ENCODE results near the gene BTBD7. TPM values are rescaled to one million over a fixed set of nuclear protein-coding genes. Genes with fewer than 3 reads are reported as not detected.
A peak's percentile ranks its signal among the peaks of the same experiment; 100 is the strongest.

BTBD7 gene, protein sequence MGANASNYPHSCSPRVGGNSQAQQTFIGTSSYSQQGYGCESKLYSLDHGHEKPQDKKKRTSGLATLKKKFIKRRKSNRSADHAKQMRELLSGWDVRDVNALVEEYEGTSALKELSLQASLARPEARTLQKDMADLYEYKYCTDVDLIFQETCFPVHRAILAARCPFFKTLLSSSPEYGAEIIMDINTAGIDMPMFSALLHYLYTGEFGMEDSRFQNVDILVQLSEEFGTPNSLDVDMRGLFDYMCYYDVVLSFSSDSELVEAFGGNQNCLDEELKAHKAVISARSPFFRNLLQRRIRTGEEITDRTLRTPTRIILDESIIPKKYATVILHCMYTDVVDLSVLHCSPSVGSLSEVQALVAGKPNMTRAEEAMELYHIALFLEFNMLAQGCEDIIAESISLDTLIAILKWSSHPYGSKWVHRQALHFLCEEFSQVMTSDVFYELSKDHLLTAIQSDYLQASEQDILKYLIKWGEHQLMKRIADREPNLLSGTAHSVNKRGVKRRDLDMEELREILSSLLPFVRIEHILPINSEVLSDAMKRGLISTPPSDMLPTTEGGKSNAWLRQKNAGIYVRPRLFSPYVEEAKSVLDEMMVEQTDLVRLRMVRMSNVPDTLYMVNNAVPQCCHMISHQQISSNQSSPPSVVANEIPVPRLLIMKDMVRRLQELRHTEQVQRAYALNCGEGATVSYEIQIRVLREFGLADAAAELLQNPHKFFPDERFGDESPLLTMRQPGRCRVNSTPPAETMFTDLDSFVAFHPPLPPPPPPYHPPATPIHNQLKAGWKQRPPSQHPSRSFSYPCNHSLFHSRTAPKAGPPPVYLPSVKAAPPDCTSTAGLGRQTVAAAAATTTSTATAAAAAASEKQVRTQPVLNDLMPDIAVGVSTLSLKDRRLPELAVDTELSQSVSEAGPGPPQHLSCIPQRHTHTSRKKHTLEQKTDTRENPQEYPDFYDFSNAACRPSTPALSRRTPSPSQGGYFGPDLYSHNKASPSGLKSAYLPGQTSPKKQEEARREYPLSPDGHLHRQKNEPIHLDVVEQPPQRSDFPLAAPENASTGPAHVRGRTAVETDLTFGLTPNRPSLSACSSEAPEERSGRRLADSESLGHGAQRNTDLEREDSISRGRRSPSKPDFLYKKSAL
- 30.5 and 30.6 TPM in 2 replicates for total RNA-seq (2012; rRNA removed)
- 11.9 and 12.3 TPM in 2 replicates for polyA plus RNA-seq (2012; rRNA removed)
- polyA plus RNA-seq (2012; cell fraction: cytosol; rRNA removed) = 6.0 and 6.6 TPM in 2 replicates
- 10.6 and 22.1 TPM in 2 replicates for polyA plus RNA-seq (2012; cell fraction: nucleus; rRNA removed; ENCODE audit: low replicate concordance)
- Bru-seq, nascent RNA = percentile 87 among the genes with signal in this experiment
- BruChase-seq, experiment 1, labeled RNA remaining after a 6-hour chase = percentile 89 among the genes with signal in this experiment
- percentile 90 among the genes with signal in this experiment for BruChase-seq, experiment 2, labeled RNA remaining after a 2-hour chase
- long read RNA-seq, partial matches to known transcripts = 13 of 28 reads
- long read RNA-seq, other reads (novel, unspliced or antisense) = 11 of 28 reads

DNA sequence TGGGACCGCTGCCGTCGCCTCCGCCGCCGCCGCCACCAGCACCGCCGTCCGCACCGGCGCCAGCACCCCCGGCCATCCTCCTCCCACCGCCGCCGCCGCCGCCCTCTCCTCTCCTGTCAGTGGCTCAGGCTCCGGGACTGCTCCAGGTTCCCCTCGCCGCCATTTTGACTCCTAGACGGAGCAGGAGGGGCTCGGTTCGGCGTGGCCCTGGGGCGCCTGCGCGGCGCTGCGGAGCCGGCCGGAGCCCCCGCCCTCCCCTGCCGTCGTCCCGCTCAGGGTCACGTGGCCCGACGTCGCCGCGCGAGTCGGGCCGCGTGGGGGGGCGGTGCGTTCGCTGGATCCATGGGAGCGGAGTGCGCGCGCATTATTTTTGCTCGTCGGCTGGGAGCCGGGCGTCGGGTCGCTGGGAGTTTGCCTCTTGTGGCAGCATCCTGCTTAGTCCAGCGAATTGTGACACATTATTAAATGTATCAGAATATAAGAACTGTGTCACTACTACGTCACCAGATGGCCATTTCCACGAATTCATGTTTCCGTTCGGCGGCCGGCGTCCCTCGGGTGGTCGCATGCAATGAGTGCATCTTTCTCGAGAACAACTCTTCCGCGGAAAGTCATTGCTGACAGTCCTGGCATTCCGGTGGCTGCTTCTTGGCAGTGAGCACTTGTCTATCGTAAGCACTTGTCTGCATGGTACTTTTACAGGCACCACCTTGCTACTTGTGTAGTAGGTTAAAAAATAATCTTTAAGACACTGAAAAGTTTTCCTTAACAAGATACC lies at the start of gene BTBD7:
TSS of gene BTBD7 (minus strand) at position 184 of the 778 bp plus-strand sequence. CDS start 36,985 bp downstream, outside the sequence.
- CTCF ChIA-PET = no interaction called here
- H3K27ac ChIP-seq (ENCODE audit: insufficient read depth, low read length) = peak within 1 kb of the TSS; percentile 94
- peak within 1 kb of the TSS; percentile 96 for H2AFZ ChIP-seq (replicated peaks; ENCODE audit: low read length, poor library complexity)
- in situ Hi-C loops (cut with MboI; ENCODE audit: low sequenced_read_pairs) = no loop called here
- H3K9ac ChIP-seq (ENCODE audit: low read depth, low read length) = peak within 1 kb of the TSS; percentile 94
- intact Hi-C loops (cut with micrococcal nuclease) = loop anchor here (1.0 to 5.0 kb wide), 5 partner anchors 93 to 749 kb away; partner anchors contain the start of genes DDX24, GON7, IFI27L1 and MOAP1
- H4K91ac ChIP-seq (ENCODE audit: insufficient read depth, low read depth, low read length) = peak within 1 kb of the TSS; percentile 61
- peak within 1 kb of the TSS; percentile 66; the same call in 1 of the 2 replicates for H2BK120ac ChIP-seq (ENCODE audit: low read depth, low read length)
- H3K9me3 ChIP-seq (ENCODE audit: control insufficient read depth, insufficient read depth, low read length) = no peaks in the 10 kb centered on the region
- peak within 1 kb of the TSS; percentile 99 for H3K4me2 ChIP-seq (ENCODE audit: low read depth, low read length)
- peak within 1 kb of the TSS; percentile 92 for H2BK5ac ChIP-seq (ENCODE audit: low read depth, low read length, poor library complexity, severe bottlenecking)
- H2BK15ac ChIP-seq (ENCODE audit: low read depth, low read length) = peak within 1 kb of the TSS; percentile 5; the same call in 1 of the 3 replicates
- peak within 1 kb of the TSS; percentile 28 for H4K5ac ChIP-seq (ENCODE audit: low read depth, low read length)
- DNase-seq = peak; percentile 92
- no peaks in the 10 kb centered on the region for H3K9me1 ChIP-seq (ENCODE audit: insufficient read depth, low read length)
- dilution Hi-C loops (cut with HindIII; ENCODE audit: low sequenced_read_pairs, unreplicated experiment) = no loop called here
- H4K20me1 ChIP-seq (ENCODE audit: insufficient read depth, low read length) = peaks cover 23% of the 10 kb centered on the region; the same call in 1 of the 2 replicates
- H4K8ac ChIP-seq (ENCODE audit: low read depth in 2 of 2, low read length in 2 of 2) = peak within 1 kb of the TSS; percentile 17 to 80
- peak within 1 kb of the TSS; percentile 81 for H2AK9ac ChIP-seq (replicated peaks; ENCODE audit: low read depth, low read length, poor library complexity)
- H3K14ac ChIP-seq (replicated peaks; ENCODE audit: low read depth, low read length) = peak within 1 kb of the TSS; percentile 84
- WGBS, 2 experiments (ENCODE audit: extremely low coverage in 2 of 2, insufficient read length in 1 of 2) = 0% methylated on average over 44 of the region's 74 CpGs; no CpG with 5 or more reads in 1 of the 2 experiments
- no peaks in the 10 kb centered on the region for H3K4me1 ChIP-seq (ENCODE audit: control insufficient read depth, insufficient read depth, low read length)
- peak within 1 kb of the TSS; percentile 2; the same call in 1 of the 2 replicates for H2BK20ac ChIP-seq (ENCODE audit: low read depth, low read length)
- POLR2A ChIA-PET (ENCODE audit: unreplicated experiment) = no interaction called here
- peak within 1 kb of the TSS; percentile 12 for H3K18ac ChIP-seq (ENCODE audit: low read depth, low read length)
- peak within 1 kb of the TSS; percentile 81 for H3K56ac ChIP-seq (ENCODE audit: extremely low read depth, insufficient read depth, low read length)
- TSS peak; percentile 60 for BruUV-seq (replicated peaks)
- no peak within 1 kb of the TSS for H2AK5ac ChIP-seq (ENCODE audit: low read depth, low read length)
- peak within 1 kb of the TSS; percentile 75 for H3K4ac ChIP-seq (ENCODE audit: low read depth, low read length)
- no peaks in the 10 kb centered on the region for H3K27me3 ChIP-seq (ENCODE audit: control insufficient read depth, insufficient read depth, low read length)
- H3K4me3 ChIP-seq (ENCODE audit: insufficient read depth, low read depth, low read length) = peak within 1 kb of the TSS; percentile 55
- ATAC-seq (ENCODE audit: low read depth) = peak; percentile 96
- peaks cover 0 to 38% of the 10 kb centered on the region in 2 experiments; a peak in 2 of 4 replicates for H3K79me1 ChIP-seq (ENCODE audit: low read depth in 1 of 2, low read length in 2 of 2)
- H3K23ac ChIP-seq (ENCODE audit: low read depth, low read length) = peak within 1 kb of the TSS; percentile 61
- no peaks in the 10 kb centered on the region for H3K36me3 ChIP-seq (ENCODE audit: control insufficient read depth, insufficient read depth, low read length)
- TF ChIP-seq, protein P1, sequence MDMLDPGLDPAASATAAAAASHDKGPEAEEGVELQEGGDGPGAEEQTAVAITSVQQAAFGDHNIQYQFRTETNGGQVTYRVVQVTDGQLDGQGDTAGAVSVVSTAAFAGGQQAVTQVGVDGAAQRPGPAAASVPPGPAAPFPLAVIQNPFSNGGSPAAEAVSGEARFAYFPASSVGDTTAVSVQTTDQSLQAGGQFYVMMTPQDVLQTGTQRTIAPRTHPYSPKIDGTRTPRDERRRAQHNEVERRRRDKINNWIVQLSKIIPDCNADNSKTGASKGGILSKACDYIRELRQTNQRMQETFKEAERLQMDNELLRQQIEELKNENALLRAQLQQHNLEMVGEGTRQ (IDR thresholded peaks at IDR 0.05; ENCODE audit: low read depth, low read length) = peak; percentile 97
- TF ChIP-seq RFX5 (IDR thresholded peaks at IDR 0.05; ENCODE audit: low read depth, low read length) (no peak), CHD1 (IDR thresholded peaks at IDR 0.05; ENCODE audit: low read depth, low read length) (no peak; the same call in 1 of the 2 replicates), RAD21 (IDR thresholded peaks at IDR 0.05; ENCODE audit: low read length) (peak; percentile 39; the same call in 1 of the 2 replicates), MXI1 (IDR thresholded peaks at IDR 0.05; ENCODE audit: borderline replicate concordance, low read depth, low read length) (peak; percentile 40; the same call in 1 of the 2 replicates), POLR2A (IDR thresholded peaks at IDR 0.05; ENCODE audit: low read depth, low read length) (peak; percentile 80; the same call in 1 of the 2 replicates), FOS (IDR thresholded peaks at IDR 0.05; ENCODE audit: low read depth, low read length) (peak; percentile 32; the same call in 1 of the 2 replicates), BHLHE40 (IDR thresholded peaks at IDR 0.05; ENCODE audit: low read depth, low read length) (peak; percentile 29; the same call in 1 of the 2 replicates), MAFK (IDR thresholded peaks at IDR 0.05; ENCODE audit: low read depth, low read length) (peak; percentile 42; the same call in 1 of the 2 replicates), RCOR1 (IDR thresholded peaks at IDR 0.05; ENCODE audit: insufficient replicate concordance, low read length) (peak; percentile 48)

All from IMR-90 (cell line).